Measurements from ENCODE around the gene CCDC70. TPM values are rescaled to one million over a fixed set of nuclear protein-coding genes. Genes with fewer than 3 reads are reported as not detected.

The CCDC70 gene
- total RNA-seq, 1 experiment from 2014 or later, result not detected

- H3K4me1 ChIP-seq (ENCODE audit: insufficient read depth, low read length, poor library complexity, severe bottlenecking), result no peaks in the 10 kb centered on the region
- H3K4me3 ChIP-seq (ENCODE audit: low read depth, low read length, poor library complexity, severe bottlenecking), result no peak overlapping the region
- no peaks in the 10 kb centered on the region for H3K9me3 ChIP-seq (ENCODE audit: low read depth, low read length, poor library complexity, severe bottlenecking)
- H3K36me3 ChIP-seq (ENCODE audit: insufficient read depth, low read length, poor library complexity, severe bottlenecking), result no peaks in the 10 kb centered on the region
- no peak for DNase-seq (ENCODE audit: low spot score)
- ChIA-PET CTCF (no interaction called here), POLR2A (ENCODE audit: low non-redundant PET) (no interaction called here)
- TF ChIP-seq CTCF (conservative IDR thresholded peaks at IDR 0.05; ENCODE audit: low read depth, low read length) (no peak), EZH2 (IDR thresholded peaks at IDR 0.05; ENCODE audit: borderline replicate concordance, low read depth, low read length, poor library complexity, severe bottlenecking) (no peak)
- no peaks in the 10 kb centered on the region for H3K27me3 ChIP-seq (replicated peaks; ENCODE audit: insufficient read depth, low read depth, low read length, poor library complexity)
- no TSS peak for BruUV-seq (replicated peaks)
- H3K27ac ChIP-seq (ENCODE audit: low read depth, low read length, poor library complexity, severe bottlenecking), result no peak overlapping the region
- intact Hi-C loops (cut with micrococcal nuclease; ENCODE audit: unreplicated experiment), result no loop called here
Observed at GRCh38 chr13:51914137-51914493, 52.3 kb downstream of the CCDC70 start.

Other genes with a start within 250 kb of the CCDC70 start
- gene DHRS12, start 57.8 kb upstream of the CCDC70 start, total RNA-seq (2021), result 2.8 and 3.1 TPM in 2 replicates
- gene TMEM272, start 16.8 kb upstream of the CCDC70 start, total RNA-seq (2021), result 0.22 TPM in 1 of 2 replicates, not detected in the other
- gene ATP7B, start 149.5 kb downstream of the CCDC70 start, total RNA-seq (2021), result 2.9 and 4.4 TPM in 2 replicates
- 30.6 and 30.9 TPM in 2 replicates for gene ALG11, start 150.4 kb downstream of the CCDC70 start, total RNA-seq (2021)
- 13.0 and 15.2 TPM in 2 replicates for gene UTP14C, start 162.7 kb downstream of the CCDC70 start, total RNA-seq (2021)